GM04503 (cell line): ENCODE measurements around the gene SPAG16.
A peak's percentile ranks its signal among the peaks of the same experiment; 100 is the strongest.

Source experiments
- DNase-seq: peaks from one replicate; pipeline ENCODE4 v3.0.0-alpha.2; 2012; ENCODE audit warnings: low read depth

Gene SPAG16

GRCh38 chr2:213816583-213816982 is 532.3 kb downstream of the SPAG16 start:
- DNase-seq, result no peak

- no peak for DNase-seq
Observed at GRCh38 chr2:213818436-213818835, 534.2 kb downstream of the SPAG16 start.

GRCh38 chr2:213834331-213834730 is 550.1 kb downstream of the SPAG16 start:
- peak; percentile 78 for DNase-seq

GRCh38 chr2:213834746-213835145 is 550.5 kb downstream of the SPAG16 start:
- DNase-seq, result peak; percentile 57

- DNase-seq, result no peak
Observed at GRCh38 chr2:213846856-213847255, 562.6 kb downstream of the SPAG16 start.

- DNase-seq, result no peak
Observed at GRCh38 chr2:213847316-213847715, 563.1 kb downstream of the SPAG16 start.

- no peak for DNase-seq
Observed at GRCh38 chr2:213848631-213849030, 564.4 kb downstream of the SPAG16 start.

- DNase-seq, result no peak
Observed at GRCh38 chr2:213861638-213862037, 577.4 kb downstream of the SPAG16 start.

- no peak for DNase-seq
Observed at GRCh38 chr2:213862407-213863076, 578.3 kb downstream of the SPAG16 start.

GRCh38 chr2:213863541-213863940 is 579.3 kb downstream of the SPAG16 start:
- DNase-seq, result no peak

- DNase-seq, result no peak
Observed at GRCh38 chr2:213868526-213868925, 584.3 kb downstream of the SPAG16 start.

GRCh38 chr2:213885485-213885884 is 601.2 kb downstream of the SPAG16 start:
- DNase-seq, result no peak

- DNase-seq, result no peak
Observed at GRCh38 chr2:213914510-213914909, 630.2 kb downstream of the SPAG16 start.

- no peak for DNase-seq
Observed at GRCh38 chr2:213920014-213920413, 635.8 kb downstream of the SPAG16 start.

- no peak for DNase-seq
Observed at GRCh38 chr2:213923543-213923942, 639.3 kb downstream of the SPAG16 start.

GRCh38 chr2:213934560-213934959 is 650.3 kb downstream of the SPAG16 start:
- DNase-seq, result no peak

- no peak for DNase-seq
Observed at GRCh38 chr2:213958086-213958485, 673.8 kb downstream of the SPAG16 start.

- DNase-seq, result no peak
Observed at GRCh38 chr2:213959589-213959988, 675.3 kb downstream of the SPAG16 start.

GRCh38 chr2:213971536-213971935 is 687.3 kb downstream of the SPAG16 start:
- DNase-seq, result no peak

- DNase-seq, result peak; percentile 2
Observed at GRCh38 chr2:213980883-213981282, 696.6 kb downstream of the SPAG16 start.

- DNase-seq, result no peak
Observed at GRCh38 chr2:213989207-213989606, 704.9 kb downstream of the SPAG16 start.

- no peak for DNase-seq
Observed at GRCh38 chr2:213991453-213992108, 707.3 kb downstream of the SPAG16 start.

- peak; percentile 85 for DNase-seq
Observed at GRCh38 chr2:213995400-213996105, 711.3 kb downstream of the SPAG16 start.
